Activated naive CD8-positive, alpha-beta T cell treated with anti-CD3 and anti-CD28 coated beads, Interleukin-2, amount 50 U/mL, for 16 hours (primary cell): ENCODE data around the gene LHX3.

Experiments
- DNase-seq: peaks from one replicate; pipeline ENCODE4 v3.0.0-alpha.2; 2020; ENCODE audit warnings: low read depth, low spot score

Gene LHX3

GRCh38 chr9:136207616-136208015, 2.7 kb upstream of the LHX3 start:
- no peak for DNase-seq

DNA sequence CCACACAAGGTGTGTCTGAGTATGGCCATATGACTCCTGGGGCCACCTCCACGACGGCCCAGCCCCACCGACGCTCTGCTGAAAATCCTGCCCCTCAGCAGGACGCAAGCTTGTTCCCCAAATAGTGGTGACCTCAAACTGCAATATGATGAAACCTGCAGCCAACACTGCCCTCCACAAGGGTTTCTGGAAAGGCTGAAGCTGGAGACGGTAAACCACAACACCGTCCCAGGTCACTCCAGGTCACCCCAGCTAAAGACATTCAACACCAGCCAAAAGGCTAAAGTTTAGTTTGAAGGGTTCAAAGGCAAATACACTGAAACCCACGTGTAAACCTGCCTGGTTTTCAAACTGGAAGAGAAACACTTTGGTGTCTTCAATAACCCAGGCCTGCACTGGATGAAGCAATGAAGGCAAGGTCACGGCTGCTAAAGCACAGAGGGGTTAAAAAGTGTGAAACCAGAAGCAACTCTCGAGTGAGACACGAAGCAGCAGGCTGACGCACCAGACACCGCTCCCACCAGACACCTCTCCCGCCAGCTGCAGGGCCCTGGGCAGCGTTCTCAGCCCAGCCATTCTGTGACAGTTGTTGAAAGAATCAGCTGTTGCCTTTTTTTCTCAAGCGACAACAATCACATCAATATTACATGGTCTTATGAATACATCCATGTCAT, 1.8 kb upstream of the LHX3 start:
- no peak for DNase-seq

- DNase-seq = no peak
These were observed 722 bp upstream of the LHX3 start for GRCh38 chr9:136205707-136205992.

DNA sequence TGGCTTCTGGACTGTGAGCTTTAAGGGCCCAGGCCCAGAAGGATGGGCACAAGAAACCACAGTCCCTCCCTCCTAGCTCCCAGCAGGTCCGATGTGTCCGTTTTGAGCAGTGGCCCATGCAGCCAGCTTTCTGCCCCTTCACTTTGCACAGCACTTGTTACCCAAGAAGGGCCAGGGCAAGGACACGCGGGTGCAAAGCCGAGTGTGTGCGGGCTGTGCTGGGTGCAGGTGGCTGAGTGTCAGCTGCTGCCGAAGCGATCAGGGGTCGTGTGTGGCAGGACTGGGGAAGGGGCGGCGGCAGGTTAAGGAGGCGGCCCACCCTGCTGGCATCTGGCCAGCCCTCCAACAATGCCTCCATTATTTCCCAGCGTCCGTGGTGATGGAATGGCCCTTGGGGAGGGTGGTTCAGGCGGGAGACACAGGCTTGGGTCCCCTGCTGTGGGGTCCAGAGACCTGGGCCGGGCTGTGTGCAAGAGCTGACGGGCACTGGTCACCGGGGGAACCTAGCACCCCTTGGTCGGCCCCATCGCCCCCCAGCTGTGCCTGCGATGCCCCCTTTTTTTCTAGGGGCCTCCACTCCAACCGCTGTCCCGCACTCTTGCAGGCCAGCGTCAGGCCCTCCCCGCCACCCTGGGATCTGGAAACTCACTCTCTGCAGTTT, 653 bp downstream of the LHX3 start:
- DNase-seq = no peak

DNA sequence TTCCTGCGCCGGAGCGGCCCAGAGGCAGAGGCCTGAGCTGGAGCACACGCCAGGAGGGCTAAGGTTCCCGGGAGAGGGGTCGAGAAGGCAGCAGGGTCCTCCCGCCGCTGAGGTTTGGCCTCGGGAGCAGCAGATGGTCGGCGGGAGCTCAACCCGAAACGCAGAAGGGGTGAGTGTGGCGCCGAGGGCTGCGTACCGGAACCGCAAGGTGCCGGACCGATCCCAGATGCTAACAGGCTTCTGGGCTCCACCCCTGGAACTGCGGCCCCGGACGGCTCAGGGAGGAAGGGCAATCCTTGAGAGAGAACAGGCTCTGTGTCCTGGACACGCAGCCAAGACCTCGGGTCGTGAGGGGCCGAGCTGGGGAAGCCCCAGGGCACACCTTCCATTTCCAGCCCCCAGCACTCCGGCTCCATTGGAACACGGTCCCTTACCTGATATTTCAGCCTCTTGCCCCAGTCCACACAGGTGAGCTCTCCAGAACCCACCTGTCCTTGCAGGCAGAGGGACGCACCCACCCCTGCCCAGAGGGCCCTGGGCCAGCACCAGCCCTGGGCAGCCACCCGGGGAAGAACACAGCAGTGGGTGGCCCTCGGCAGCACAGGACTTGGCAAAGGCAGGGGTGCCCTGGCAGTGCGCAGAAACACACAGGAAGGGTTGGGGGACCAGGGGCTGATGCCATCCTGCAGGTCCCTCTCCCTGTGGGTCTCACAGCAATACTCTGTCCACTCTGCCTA, 1.4 kb downstream of the LHX3 start:
- DNase-seq = no peak

DNA sequence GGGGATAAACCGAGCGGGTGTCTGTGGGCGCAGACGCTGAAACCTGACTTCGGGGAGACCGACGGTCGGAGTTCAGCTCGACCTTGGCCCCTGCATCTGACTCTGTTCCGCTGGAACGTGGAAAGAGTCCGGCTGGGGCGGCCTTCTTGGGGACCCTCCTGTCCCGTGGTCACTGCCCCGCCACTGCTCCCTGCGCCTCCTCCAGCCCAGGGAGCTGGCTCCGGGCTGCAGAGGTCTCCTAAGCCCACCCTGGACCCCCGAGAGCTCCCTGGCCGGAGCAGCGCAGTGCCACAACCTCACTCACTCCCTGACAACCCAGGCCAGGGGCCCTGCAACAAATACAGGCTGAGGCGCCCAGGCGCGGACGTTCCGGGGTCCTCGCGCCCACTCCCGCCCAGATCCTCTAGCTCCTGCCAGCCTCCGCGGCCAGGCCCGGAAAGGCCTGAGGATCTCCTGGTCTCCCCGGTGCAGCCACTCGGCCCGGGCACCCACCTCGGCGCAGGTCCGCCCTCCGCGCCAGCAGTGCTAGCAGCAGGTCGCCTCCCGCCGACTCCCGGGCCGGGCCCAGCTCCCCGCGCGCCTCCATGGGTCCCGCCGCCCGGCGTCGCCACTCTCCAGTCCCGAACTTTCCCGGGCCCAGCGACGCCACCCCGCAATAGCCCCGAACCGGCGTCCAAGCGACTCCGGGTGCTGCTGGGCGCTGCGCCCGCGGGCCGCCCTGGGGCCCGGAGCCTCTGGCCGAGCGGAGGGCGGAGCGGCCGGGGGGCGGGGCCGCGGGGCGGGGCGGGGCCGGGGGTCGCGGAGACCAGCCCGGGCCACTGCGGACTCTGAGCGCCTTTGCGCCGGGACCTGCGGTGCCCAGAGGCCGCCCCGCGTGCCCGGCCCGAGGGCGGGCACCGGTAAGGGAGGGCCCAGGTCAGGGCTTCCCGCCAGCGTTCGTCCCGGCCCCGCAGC, 2.2 kb downstream of the LHX3 start:
- no peak for DNase-seq

GRCh38 chr9:136201609-136202453, 3.1 kb downstream of the LHX3 start:
- no peak for DNase-seq

- DNase-seq = no peak
These were observed 3.8 kb downstream of the LHX3 start for GRCh38 chr9:136201174-136201573.

- DNase-seq = no peak
These were observed 4.5 kb downstream of the LHX3 start for GRCh38 chr9:136200424-136200823.

DNA sequence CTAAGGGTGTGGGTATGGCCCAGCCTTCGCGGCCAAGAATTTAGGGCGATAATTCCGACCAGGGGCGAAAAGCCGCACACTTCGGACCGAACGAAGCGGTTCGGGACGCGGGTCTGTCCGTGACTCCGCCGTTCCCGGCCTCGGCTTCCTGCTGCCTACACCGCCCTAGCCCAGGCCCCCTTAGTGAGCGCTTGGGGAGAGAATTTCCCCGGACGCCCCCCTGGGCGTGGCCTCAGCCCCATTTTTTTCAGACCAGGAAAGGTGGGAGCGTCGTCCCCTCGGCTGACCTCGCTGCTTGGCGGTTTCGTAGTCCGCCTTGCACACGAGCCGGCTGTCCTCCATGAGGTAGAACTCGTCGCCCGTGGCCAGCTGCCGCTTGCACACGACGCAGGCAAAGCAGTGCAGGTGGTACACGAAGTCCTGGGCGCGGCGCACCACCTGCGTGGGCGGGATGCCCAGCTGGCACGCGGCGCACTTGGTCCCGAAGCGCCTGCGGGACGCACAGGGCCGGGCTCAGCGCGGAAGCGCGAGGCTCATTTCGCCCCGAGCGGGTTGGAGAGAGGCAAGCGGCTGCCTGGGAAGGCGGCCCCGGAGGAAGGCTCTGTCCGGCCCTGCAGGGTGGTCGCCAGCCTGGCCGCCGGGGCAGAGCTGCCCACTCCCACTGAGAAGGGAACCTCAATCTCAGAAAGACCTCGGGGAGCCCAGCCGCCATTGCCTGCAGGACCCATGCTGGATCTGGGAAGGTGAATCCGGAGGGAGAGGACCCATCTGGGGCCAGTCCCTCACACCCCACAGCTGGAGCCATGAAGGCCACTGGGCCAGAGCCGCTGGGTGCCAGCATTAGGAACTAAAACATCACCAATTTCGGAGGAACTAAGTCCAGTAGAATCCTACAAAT, 5.3 kb downstream of the LHX3 start:
- DNase-seq = no peak

GRCh38 chr9:136198605-136199083, 6.3 kb downstream of the LHX3 start:
- DNase-seq = no peak

DNA sequence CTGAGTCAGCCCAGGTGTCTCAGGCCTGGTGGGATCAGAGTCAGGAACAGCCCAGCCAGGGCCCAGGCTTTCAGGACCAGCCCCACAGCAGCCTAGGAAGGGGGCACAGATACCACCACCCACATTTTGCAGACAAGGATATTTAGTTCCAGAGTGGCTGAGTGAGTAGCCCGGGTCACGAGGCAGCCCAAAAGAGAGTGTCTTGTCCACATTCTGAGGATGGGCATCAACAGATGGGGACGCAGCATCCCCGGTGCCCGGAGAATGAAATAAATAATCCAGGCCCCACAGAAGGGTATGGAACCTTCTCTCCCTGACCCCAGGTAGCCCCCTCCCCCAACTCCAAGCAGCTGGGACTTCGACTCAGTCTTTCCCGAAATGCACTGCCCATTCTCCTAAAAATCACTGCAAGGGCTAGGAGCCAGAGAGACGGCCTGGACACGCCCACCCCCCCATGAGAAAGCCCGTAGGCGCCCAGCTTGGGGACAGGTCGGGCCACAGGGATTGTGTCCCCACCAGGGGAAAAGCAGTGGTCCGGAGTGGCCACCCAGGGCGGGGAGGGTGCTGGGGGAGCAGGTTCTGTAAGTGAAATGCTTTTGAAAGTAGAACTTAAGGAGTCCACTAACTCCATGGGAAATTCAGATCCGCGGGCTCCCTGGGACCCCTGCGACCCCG, 6.9 kb downstream of the LHX3 start:
- DNase-seq = no peak

- DNase-seq = no peak
These were observed 7.6 kb downstream of the LHX3 start for GRCh38 chr9:136197084-136197875.

- no peak for DNase-seq
These were observed 8.4 kb downstream of the LHX3 start for GRCh38 chr9:136196404-136197083.

GRCh38 chr9:136194540-136194939, 10.4 kb downstream of the LHX3 start:
- DNase-seq = no peak

DNA sequence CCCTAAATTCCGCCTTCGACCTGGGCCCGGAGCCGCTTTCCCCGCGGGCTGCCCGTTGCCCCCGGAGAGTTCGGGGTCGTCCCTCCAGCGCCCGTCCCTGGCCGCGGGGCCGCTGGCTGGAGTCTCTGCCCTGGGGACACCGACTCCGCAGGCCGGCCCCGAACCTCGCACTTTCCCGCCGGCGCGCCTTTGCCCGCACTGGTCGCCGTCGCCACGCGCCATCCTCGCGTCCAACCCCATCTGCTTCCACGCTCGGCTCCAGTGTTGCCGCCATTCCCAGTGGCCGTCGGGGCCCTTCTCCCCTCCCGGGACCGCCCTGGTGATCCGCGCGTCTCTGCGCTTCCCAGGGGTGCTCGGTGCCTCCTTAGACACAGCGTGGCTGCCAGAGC, 11.0 kb downstream of the LHX3 start:
- DNase-seq = no peak

DNA sequence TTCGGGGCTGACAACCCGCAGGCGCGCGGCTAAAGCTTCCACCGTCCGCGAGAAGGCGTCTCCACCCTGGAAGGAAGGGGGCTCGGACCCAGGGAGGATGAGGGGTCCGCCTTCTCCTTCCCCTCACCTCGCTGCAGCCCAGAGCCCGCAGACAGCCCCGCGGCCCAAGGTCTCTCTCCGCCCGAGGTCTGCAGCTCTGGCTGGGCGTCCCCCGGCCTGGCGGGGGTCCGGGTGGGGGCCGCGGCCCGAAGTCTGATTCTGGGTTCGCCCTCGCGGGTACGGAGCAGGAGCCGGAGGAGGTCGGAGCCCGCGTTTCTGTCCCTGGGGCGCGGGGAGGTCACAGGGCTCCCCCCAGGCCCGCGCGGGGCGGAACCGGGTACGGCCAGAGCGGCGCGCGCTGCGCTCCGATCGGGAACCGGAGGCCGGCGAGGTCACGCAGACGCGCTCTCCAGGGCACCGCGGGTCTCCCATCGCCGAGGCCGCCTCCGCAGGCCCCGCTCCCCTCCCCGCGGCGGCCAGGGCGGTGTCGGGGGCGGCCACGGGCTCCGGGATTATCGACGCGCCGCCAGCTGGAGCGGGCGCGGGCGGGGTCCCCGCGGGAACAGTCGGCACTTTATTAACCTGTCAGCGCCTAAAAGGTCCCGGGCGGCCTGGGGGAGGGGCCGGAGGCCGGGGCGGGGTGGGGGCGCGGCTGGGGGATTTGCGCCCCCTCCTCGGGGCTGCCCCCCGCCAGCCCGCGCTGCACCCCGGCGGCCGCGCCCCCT, 11.6 kb downstream of the LHX3 start:
- no peak for DNase-seq
